LNCAP (cell line): ENCODE results near the gene JAKMIP3.

ENCODE experiments used
- TF ChIP-seq, protein P1 (sequence below): fragments of 450-650 bp; IDR thresholded peaks from 2 replicates; pipeline ENCODE4 v1.5.1; 2017; ENCODE audit warnings: mild to moderate bottlenecking

The JAKMIP3 gene

DNA sequence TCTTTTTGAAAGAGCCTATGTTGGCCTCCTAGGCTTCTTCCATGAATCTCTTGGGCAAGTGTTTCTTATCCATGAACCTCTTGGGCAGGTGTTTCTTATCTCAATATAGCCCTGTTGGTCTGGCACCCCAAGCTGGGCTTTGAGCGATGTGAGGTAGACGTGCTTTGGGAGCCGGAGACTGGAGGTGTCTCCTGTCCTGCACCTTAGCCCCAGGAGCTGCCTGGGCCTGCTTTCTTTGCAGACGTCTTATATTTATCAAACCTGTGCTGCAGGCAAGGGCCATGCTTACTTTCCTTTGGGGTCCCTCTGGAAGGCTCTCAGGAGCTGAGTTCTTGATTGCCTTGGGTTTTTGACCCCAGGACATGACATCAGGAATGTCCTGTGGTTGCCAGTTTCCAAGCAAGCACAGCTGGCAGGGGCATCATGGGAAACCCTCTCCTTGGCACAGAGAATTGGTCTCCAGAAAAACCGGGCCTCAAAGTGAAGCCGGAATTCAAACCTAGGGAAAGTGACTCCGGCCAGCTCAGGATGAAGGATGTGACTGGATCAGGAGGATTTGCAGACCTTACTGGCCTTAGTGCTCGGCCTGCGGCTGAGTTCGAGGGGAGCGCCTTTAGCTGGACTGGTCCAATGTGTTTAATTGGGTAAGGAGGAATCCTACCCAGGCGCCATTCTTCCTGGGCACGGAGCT, 2.8 kb downstream of the JAKMIP3 start:
- TF ChIP-seq, protein P1, sequence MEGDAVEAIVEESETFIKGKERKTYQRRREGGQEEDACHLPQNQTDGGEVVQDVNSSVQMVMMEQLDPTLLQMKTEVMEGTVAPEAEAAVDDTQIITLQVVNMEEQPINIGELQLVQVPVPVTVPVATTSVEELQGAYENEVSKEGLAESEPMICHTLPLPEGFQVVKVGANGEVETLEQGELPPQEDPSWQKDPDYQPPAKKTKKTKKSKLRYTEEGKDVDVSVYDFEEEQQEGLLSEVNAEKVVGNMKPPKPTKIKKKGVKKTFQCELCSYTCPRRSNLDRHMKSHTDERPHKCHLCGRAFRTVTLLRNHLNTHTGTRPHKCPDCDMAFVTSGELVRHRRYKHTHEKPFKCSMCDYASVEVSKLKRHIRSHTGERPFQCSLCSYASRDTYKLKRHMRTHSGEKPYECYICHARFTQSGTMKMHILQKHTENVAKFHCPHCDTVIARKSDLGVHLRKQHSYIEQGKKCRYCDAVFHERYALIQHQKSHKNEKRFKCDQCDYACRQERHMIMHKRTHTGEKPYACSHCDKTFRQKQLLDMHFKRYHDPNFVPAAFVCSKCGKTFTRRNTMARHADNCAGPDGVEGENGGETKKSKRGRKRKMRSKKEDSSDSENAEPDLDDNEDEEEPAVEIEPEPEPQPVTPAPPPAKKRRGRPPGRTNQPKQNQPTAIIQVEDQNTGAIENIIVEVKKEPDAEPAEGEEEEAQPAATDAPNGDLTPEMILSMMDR: no peak

DNA sequence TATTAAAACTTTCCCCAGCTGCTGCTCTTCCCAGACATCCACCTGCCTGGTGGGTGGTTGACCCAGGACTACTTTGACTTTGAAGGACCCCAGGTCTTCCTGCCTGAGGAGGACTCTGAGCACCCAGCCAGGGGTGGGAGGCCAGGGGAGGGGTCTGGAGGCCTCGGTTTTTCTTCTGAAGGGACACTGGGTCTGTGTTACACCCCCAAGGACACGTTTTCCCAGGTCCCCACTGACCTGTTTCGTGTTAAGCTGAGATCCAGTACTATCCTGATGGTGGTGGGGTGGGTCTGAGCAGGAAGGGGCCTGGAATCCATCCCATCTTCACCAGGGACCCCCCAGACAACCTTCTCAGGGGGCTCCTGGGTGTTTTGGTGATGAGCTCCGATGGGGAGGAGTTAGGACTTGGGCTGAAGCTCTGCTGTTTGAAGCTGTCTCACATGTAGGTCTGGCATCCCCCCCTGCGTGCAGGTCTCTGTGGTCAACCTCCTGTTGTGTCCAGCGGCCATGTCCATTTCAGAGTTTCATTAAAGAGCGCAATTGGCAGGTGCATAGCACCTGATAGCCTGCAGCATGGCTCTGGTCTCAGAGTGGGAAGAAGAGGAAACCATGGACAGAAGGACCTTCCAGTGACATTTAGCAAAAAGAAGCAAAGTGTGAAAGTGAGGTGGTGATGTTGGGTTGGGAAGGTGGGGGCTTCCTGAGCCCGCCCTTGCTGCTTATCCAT, 3.5 kb downstream of the JAKMIP3 start:
- TF ChIP-seq, protein P1: no peak

DNA sequence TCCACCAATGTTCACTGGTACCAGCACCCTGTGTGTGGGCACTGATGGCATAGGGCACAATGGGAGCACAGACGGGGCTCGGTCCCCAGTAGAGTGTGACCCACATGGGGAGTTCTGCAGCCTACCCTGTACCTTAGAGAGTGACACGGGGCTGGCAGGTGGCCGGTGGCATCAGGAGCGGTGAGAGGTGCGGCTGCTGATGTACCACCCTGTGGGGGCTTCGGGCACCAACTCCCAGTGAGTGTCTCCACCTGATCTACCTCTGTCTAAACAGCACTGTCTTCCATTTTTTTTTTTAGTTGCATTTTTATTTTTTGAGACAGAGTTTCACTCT, 4.1 kb downstream of the JAKMIP3 start:
- TF ChIP-seq, protein P1: no peak

DNA sequence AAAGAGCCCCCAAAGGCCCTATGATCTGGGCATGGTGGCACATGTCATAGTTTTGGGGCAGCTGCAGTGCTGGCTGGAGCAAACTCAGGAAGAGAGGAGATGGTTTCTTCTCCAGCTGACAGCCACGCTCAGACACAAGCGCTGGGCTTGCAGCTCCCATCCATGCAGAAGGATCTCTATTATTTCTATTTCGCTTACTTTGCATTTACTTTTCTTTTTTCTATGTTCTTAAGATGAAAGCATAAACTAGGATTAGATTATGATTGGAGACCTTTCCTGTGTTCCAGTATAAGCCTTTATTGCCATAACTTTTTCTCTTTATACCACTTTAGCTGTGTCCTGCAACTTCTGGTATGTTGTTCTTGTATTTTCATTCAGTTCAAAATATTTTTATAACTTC, 5.0 kb downstream of the JAKMIP3 start:
- TF ChIP-seq, protein P1: no peak

DNA sequence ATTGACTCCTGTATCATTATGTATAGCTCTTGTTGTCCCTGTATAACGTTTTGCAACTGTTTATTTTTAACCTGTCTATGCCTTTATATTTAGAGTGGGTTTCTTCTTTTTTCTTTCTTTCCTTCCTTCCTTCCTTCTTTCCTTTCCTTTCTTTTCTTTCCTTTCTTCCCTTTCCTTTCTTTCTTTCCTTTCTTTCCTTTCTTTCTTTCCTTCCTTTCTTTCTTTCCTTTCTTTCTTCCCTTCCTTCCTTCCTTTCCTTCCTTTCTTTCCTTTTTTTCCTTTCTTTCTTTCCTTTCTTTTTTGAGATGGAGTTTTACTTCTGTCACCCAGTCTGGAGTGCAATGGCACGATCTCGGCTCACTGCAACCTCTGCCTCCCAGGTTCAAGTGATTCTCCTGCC, 5.9 kb downstream of the JAKMIP3 start:
- TF ChIP-seq, protein P1: no peak

DNA sequence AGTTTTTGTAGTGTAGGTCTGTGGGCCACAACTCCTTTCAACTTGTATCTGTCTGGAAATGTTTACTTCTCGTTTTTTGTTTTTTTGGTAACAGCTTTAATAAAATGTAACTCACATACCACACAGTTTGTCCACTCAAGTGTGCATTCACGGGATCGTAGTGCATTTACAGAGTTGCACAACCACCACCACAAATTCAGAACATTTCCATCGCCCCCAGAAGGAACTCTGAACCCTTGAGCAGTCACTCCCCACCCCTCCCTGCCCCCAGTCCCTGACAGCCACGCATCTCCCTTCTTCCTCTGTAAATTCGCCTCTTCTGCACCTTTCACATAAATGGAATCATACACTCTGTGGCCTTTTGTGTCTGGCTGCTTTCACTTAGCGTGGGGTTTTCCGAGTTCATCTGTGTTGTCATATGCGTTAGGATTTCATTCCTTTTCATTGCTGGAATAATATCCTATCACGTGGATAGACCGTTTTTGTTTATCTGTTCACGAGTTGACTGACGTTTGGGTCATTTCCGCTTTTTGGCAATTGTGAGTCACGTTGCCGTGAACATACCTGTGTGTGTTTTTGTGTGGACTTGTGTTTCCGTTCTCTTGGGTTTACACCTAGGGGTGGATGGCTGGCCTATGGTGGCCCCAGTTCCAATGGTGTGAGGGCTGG, 10.3 kb downstream of the JAKMIP3 start:
- TF ChIP-seq, protein P1: no peak

DNA sequence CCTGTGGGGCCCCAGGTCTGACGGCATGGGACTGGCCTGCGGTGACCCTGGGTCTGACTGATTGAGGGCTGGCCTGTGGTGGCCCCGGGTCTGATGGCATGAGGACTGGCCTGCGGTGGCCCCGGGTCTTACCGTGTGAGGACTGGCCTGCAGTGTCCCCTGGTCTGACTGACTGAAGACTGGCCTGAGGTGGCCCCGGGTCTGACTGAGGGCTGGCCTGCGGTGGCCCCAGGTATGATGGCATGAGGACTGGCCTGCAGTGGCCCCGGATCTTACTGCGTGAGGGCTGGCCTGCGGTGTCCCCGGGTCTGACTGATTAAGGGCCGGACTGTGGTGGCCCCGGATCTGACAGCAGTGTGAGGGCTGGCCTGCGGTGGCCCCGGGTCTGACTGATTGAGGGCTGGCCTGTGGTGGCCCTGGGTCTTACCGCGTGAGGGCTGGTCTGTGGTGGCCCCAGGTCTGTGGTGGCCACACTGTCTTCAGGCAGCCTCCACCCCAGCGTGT, 10.9 kb downstream of the JAKMIP3 start:
- TF ChIP-seq, protein P1: no peak
